A673 (cell line): ENCODE data around the gene CREM. TPM values are rescaled to one million over a fixed set of nuclear protein-coding genes. Genes with fewer than 3 reads are reported as not detected.

Experiments used
- BruUV-seq: library from RNA; stranded (reverse); fragments of 400-500 nt; replicated peaks from 2 replicates; lab custom pipeline; 2021; lab: Mats Ljungman, UMichigan
- CTCF ChIA-PET: fragments of 300-600 bp; sonication (Branson Sonifier 250); formaldehyde crosslinking; loops from one replicate; lab custom pipeline; 2022; ENCODE audit warnings: antibody characterized with exemption; lab: Charles Lee
- POLR2A ChIA-PET: fragments of 300-600 bp; sonication (Branson Sonifier 250); formaldehyde crosslinking; loops from one replicate; lab custom pipeline; 2022; ENCODE audit warnings: antibody characterized with exemption; ENCODE audit not compliant: low non-redundant PET; lab: Charles Lee
- DNase-seq: peaks from one replicate; pipeline ENCODE4 v3.0.0-alpha.2; 2015; ENCODE audit warnings: low spot score
- H3K27ac ChIP-seq: fragments of 200-600 bp; sonication (generic); 2 replicates; pipeline ENCODE4 v1.5.1; 2016; ENCODE audit warnings: mixed run types, low read depth, mild to moderate bottlenecking, mixed read lengths, antibody characterized with exemption, low read length; ENCODE audit not compliant: poor library complexity, severe bottlenecking
- H3K27me3 ChIP-seq: fragments of 200-600 bp; sonication (generic); replicated peaks from 2 replicates; pipeline ENCODE4 v1.6.1; 2017; ENCODE audit warnings: mixed run types, low read depth, mild to moderate bottlenecking, mixed read lengths, antibody characterized with exemption, low read length; ENCODE audit not compliant: insufficient read depth, poor library complexity
- H3K36me3 ChIP-seq: fragments of 200-600 bp; sonication (generic); 2 replicates; pipeline ENCODE4 v1.6.1; 2016; ENCODE audit warnings: mixed run types, mild to moderate bottlenecking, mixed read lengths, antibody characterized with exemption, low read length; ENCODE audit not compliant: insufficient read depth, poor library complexity, severe bottlenecking
- H3K4me1 ChIP-seq: fragments of 200-600 bp; sonication (generic); 2 replicates; pipeline ENCODE4 v1.6.1; 2017; ENCODE audit warnings: mixed run types, mild to moderate bottlenecking, mixed read lengths, antibody characterized with exemption, low read length; ENCODE audit not compliant: insufficient read depth, poor library complexity, severe bottlenecking
- H3K4me3 ChIP-seq: fragments of 200-600 bp; sonication (generic); 2 replicates; pipeline ENCODE4 v1.5.1; 2016; ENCODE audit warnings: low read depth, mixed run types, mild to moderate bottlenecking, mixed read lengths, low read length; ENCODE audit not compliant: poor library complexity, severe bottlenecking
- H3K9me3 ChIP-seq: fragments of 200-600 bp; sonication (generic); 2 replicates; pipeline ENCODE4 v1.6.1; 2016; ENCODE audit warnings: mixed run types, low read depth, mild to moderate bottlenecking, mixed read lengths, antibody characterized with exemption, low read length; ENCODE audit not compliant: poor library complexity, severe bottlenecking
- EZH2 ChIP-seq: fragments of 200-600 bp; sonication (generic); IDR thresholded peaks from 2 replicates; pipeline ENCODE4 v1.6.1; 2017; ENCODE audit warnings: borderline replicate concordance, low read depth, mild to moderate bottlenecking, mixed read lengths, antibody characterized with exemption, low read length; ENCODE audit not compliant: poor library complexity, severe bottlenecking
- intact Hi-C: fragments of 100-400 bp; cut with micrococcal nuclease; formaldehyde crosslinking; loops from one replicate; pipeline ENCODE4 v1.10.0; 2022; ENCODE audit not compliant: unreplicated experiment
- total RNA-seq: library from RNA; stranded (reverse); gene quantifications from 2 replicates; pipeline ENCODE4 v1.2.3, GENCODE V29; 2021
- TF ChIP-seq, protein P1 (sequence below): fragments of 300-800, 200-600 bp; sonication (generic); conservative IDR thresholded peaks from 2 replicates; pipeline ENCODE4 v1.5.1; 2017; ENCODE audit warnings: low read depth, mild to moderate bottlenecking, antibody characterized with exemption, low read length, moderate library complexity, mixed read lengths

The CREM gene
- total RNA-seq, 1 experiment from 2014 or later: 66.3 TPM

DNA sequence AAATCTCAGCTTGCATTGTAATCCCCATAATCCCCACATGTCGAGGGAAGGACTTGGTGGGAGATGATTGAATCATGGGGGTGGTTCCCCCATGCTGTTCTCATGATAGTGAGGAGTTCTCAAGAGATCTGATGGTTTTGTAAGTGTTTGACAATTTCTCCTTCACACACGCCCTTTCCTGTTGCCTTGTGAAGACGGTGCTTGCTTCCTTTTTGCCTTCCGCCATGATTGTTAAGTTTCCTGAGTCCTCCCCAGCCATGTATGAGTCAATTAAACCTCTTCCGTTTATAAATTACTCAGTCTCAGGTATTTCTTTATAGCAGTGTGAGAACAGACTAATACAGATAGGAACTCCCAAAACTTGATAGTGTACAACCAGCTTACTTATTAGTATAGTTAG is 98.6 kb downstream of the CREM start:
- intact Hi-C loops: no loop called here
- no TSS peak for BruUV-seq
- H3K9me3 ChIP-seq: no peaks in the 10 kb centered on the region
- ChIA-PET POLR2A (interaction anchor here (0.7 kb wide), 1 partner anchor 22 kb away, joined by 3 read pairs; no protein-coding TSS in a partner anchor), CTCF (no interaction called here)
- H3K4me1 ChIP-seq: peaks cover 7% of the 10 kb centered on the region
- no peak overlapping the region for H3K4me3 ChIP-seq
- DNase-seq: peak; percentile 55
- H3K36me3 ChIP-seq: no peaks in the 10 kb centered on the region
- no peaks in the 10 kb centered on the region for H3K27me3 ChIP-seq
- TF ChIP-seq, protein P1, sequence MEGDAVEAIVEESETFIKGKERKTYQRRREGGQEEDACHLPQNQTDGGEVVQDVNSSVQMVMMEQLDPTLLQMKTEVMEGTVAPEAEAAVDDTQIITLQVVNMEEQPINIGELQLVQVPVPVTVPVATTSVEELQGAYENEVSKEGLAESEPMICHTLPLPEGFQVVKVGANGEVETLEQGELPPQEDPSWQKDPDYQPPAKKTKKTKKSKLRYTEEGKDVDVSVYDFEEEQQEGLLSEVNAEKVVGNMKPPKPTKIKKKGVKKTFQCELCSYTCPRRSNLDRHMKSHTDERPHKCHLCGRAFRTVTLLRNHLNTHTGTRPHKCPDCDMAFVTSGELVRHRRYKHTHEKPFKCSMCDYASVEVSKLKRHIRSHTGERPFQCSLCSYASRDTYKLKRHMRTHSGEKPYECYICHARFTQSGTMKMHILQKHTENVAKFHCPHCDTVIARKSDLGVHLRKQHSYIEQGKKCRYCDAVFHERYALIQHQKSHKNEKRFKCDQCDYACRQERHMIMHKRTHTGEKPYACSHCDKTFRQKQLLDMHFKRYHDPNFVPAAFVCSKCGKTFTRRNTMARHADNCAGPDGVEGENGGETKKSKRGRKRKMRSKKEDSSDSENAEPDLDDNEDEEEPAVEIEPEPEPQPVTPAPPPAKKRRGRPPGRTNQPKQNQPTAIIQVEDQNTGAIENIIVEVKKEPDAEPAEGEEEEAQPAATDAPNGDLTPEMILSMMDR: no peak
- no peak for TF ChIP-seq EZH2
- no peak overlapping the region for H3K27ac ChIP-seq

DNA sequence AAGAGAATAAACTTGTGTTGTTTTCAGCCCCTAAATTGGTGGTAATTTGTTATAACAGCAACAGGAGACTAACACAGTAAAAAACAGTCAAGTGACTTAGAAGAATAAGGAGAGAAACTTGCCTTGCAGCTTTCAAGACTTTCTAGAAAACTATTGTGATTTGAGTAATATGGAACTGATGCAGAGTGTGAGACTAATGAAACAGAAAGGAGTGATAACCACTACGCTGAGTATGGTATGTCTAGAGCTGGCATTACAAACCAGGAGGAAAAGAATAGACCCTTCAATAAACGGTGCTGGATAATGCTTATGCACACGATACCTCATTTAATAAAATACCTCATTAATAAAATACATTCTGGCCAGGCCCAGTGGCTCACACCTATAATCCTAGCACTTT is 99.9 kb downstream of the CREM start:
- H3K9me3 ChIP-seq: no peaks in the 10 kb centered on the region
- no peaks in the 10 kb centered on the region for H3K27me3 ChIP-seq
- DNase-seq: no peak
- no TSS peak for BruUV-seq
- CTCF ChIA-PET: no interaction called here
- no peak overlapping the region for H3K4me3 ChIP-seq
- intact Hi-C loops: no loop called here
- no peaks in the 10 kb centered on the region for H3K4me1 ChIP-seq
- no peak overlapping the region for H3K27ac ChIP-seq
- H3K36me3 ChIP-seq: no peaks in the 10 kb centered on the region
- TF ChIP-seq EZH2: no peak
- TF ChIP-seq, protein P1: no peak
- POLR2A ChIA-PET: no interaction called here

DNA sequence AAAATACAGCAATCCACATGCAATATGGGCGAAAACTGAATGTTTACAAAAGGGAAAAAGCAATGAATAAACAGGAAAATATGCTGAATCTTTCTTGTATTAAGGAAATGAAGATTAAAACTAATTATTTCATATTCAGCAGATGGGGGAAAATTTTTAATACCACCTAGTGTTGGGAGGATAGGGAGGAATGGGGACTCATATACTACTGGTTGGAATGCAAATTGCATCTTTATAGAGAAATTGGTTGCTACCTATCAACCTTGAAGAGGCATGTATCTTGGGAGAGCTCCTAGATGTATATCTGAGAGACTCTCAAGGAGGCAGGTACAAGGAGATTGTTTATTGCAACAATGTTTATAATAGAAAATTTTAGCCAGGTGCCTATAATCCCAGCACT is 101.4 kb downstream of the CREM start:
- no peaks in the 10 kb centered on the region for H3K9me3 ChIP-seq
- ChIA-PET CTCF (no interaction called here), POLR2A (no interaction called here)

More for the DNA sequence above, 101.4 kb downstream of the CREM start:
- intact Hi-C loops: no loop called here
- TF ChIP-seq, protein P1: no peak
- TF ChIP-seq EZH2: no peak
- no TSS peak for BruUV-seq
- Histone ChIP-seq H3K4me3 (no peak overlapping the region), H3K27me3 (no peaks in the 10 kb centered on the region), H3K27ac (no peak overlapping the region), H3K36me3 (no peaks in the 10 kb centered on the region), H3K4me1 (peaks cover 7% of the 10 kb centered on the region)
- no peak for DNase-seq
